ENCODE data around the gene TRIM63. TPM values are rescaled to one million over a fixed set of nuclear protein-coding genes. Genes with fewer than 3 reads are reported as not detected.

TRIM63 gene
- total and polyA plus RNA-seq, 4 donors = 0.19 to 1.5 (median 0.30) TPM

GRCh38 chr1:26035203-26035958 lies 32.0 kb downstream of the TRIM63 start:
- H3K36me3 ChIP-seq (ENCODE audit: control insufficient read depth in 1 of 2, insufficient read depth in 2 of 2, low read length in 1 of 2) = no peaks in the 10 kb centered on the region
- no peaks in the 10 kb centered on the region for H3K4me1 ChIP-seq (ENCODE audit: control insufficient read depth in 1 of 2, insufficient read depth in 2 of 2, low read length in 2 of 2)
- H3K27me3 ChIP-seq (ENCODE audit: control insufficient read depth in 1 of 2, insufficient read depth in 2 of 2, low read length in 1 of 2) = no peaks in the 10 kb centered on the region
- peak overlapping the region in 1 of 2 donors; percentile 23 for H3K27ac ChIP-seq (ENCODE audit: low read depth in 1 of 2, low read length in 2 of 2)
- ATAC-seq (ENCODE audit: low FRiP score) (peak; percentile 96), DNase-seq (peak; percentile 97 to 98)
- intact Hi-C loops (cut with DNase I) = loop anchor here (5.0 kb wide), 3 partner anchors 67 to 127 kb away; no protein-coding TSS in a partner anchor
- H3K9me3 ChIP-seq (ENCODE audit: control insufficient read depth, low read length) = no peaks in the 10 kb centered on the region
- H3K4me3 ChIP-seq (ENCODE audit: low read length in 2 of 2) = peak overlapping the region; percentile 38 to 71
- WGBS, 2 donors = 0% methylated on average over 59 to 60 of the region's 60 CpGs

- H3K9me3 ChIP-seq (ENCODE audit: control insufficient read depth, low read length) = no peaks in the 10 kb centered on the region
- H3K4me1 ChIP-seq (ENCODE audit: control insufficient read depth in 1 of 2, insufficient read depth in 2 of 2, low read length in 2 of 2) = no peaks in the 10 kb centered on the region
- 13 to 14% methylated on average over 15 of the region's 15 CpGs for WGBS, 2 donors
- no peaks in the 10 kb centered on the region for H3K36me3 ChIP-seq (ENCODE audit: control insufficient read depth in 1 of 2, insufficient read depth in 2 of 2, low read length in 1 of 2)
- ATAC-seq (ENCODE audit: low FRiP score) (no peak), DNase-seq (no peak)
- peak overlapping the region; percentile 2 to 71 for H3K4me3 ChIP-seq (ENCODE audit: low read length in 2 of 2)
- intact Hi-C loops (cut with DNase I) = loop anchor here (5.0 kb wide), 3 partner anchors 68 to 128 kb away; no protein-coding TSS in a partner anchor
- no peak overlapping the region for H3K27ac ChIP-seq (ENCODE audit: low read depth in 1 of 2, low read length in 2 of 2)
- no peaks in the 10 kb centered on the region for H3K27me3 ChIP-seq (ENCODE audit: control insufficient read depth in 1 of 2, insufficient read depth in 2 of 2, low read length in 1 of 2)
These were observed 32.8 kb downstream of the TRIM63 start for GRCh38 chr1:26034504-26035202.

GRCh38 chr1:26032656-26033357 lies 34.6 kb downstream of the TRIM63 start:
- Histone ChIP-seq H3K27ac (ENCODE audit: low read depth in 1 of 2, low read length in 2 of 2) (no peak overlapping the region), H3K27me3 (ENCODE audit: control insufficient read depth in 1 of 2, insufficient read depth in 2 of 2, low read length in 1 of 2) (no peaks in the 10 kb centered on the region), H3K4me1 (ENCODE audit: control insufficient read depth in 1 of 2, insufficient read depth in 2 of 2, low read length in 2 of 2) (no peaks in the 10 kb centered on the region), H3K9me3 (ENCODE audit: control insufficient read depth, low read length) (no peaks in the 10 kb centered on the region), H3K36me3 (ENCODE audit: control insufficient read depth in 1 of 2, insufficient read depth in 2 of 2, low read length in 1 of 2) (no peaks in the 10 kb centered on the region), H3K4me3 (ENCODE audit: low read length in 2 of 2) (no peak overlapping the region)
- 90 to 91% methylated on average over 12 of the region's 12 CpGs for WGBS, 2 donors
- ATAC-seq (ENCODE audit: low FRiP score) = no peak
- intact Hi-C loops (cut with DNase I) = no loop called here
- DNase-seq = no peak

GRCh38 chr1:26031611-26032220 lies 35.7 kb downstream of the TRIM63 start:
- intact Hi-C loops (cut with DNase I) = no loop called here
- Histone ChIP-seq H3K27me3 (ENCODE audit: control insufficient read depth in 1 of 2, insufficient read depth in 2 of 2, low read length in 1 of 2) (no peaks in the 10 kb centered on the region), H3K36me3 (ENCODE audit: control insufficient read depth in 1 of 2, insufficient read depth in 2 of 2, low read length in 1 of 2) (no peaks in the 10 kb centered on the region), H3K4me3 (ENCODE audit: low read length in 2 of 2) (no peak overlapping the region), H3K4me1 (ENCODE audit: control insufficient read depth in 1 of 2, insufficient read depth in 2 of 2, low read length in 2 of 2) (no peaks in the 10 kb centered on the region), H3K27ac (ENCODE audit: low read depth in 1 of 2, low read length in 2 of 2) (no peak overlapping the region), H3K9me3 (ENCODE audit: control insufficient read depth, low read length) (no peaks in the 10 kb centered on the region)
- 77 to 81% methylated on average over 3 of the region's 3 CpGs for WGBS, 2 donors
- ATAC-seq (ENCODE audit: low FRiP score) (no peak), DNase-seq (no peak)

GRCh38 chr1:26031196-26031595 lies 36.2 kb downstream of the TRIM63 start:
- 91 to 93% methylated on average over 4 of the region's 4 CpGs for WGBS, 2 donors

GRCh38 chr1:26029864-26030481 lies 37.5 kb downstream of the TRIM63 start:
- no peaks in the 10 kb centered on the region for H3K4me1 ChIP-seq (ENCODE audit: control insufficient read depth in 1 of 2, insufficient read depth in 2 of 2, low read length in 2 of 2)
- H3K4me3 ChIP-seq (ENCODE audit: low read length in 2 of 2) = no peak overlapping the region
- H3K9me3 ChIP-seq (ENCODE audit: control insufficient read depth, low read length) = no peaks in the 10 kb centered on the region
- no peaks in the 10 kb centered on the region for H3K36me3 ChIP-seq (ENCODE audit: control insufficient read depth in 1 of 2, insufficient read depth in 2 of 2, low read length in 1 of 2)
- WGBS, 2 donors = 94 to 95% methylated on average over 7 of the region's 7 CpGs
- intact Hi-C loops (cut with DNase I) = no loop called here
- H3K27me3 ChIP-seq (ENCODE audit: control insufficient read depth in 1 of 2, insufficient read depth in 2 of 2, low read length in 1 of 2) = no peaks in the 10 kb centered on the region
- H3K27ac ChIP-seq (ENCODE audit: low read depth in 1 of 2, low read length in 2 of 2) = no peak overlapping the region
- DNase-seq (no peak), ATAC-seq (ENCODE audit: low FRiP score) (no peak)

More at GRCh38 chr1:26031196-26031595, 36.2 kb downstream of the TRIM63 start:
- H3K27ac ChIP-seq (ENCODE audit: low read depth in 1 of 2, low read length in 2 of 2) = no peak overlapping the region
- H3K9me3 ChIP-seq (ENCODE audit: control insufficient read depth, low read length) = no peaks in the 10 kb centered on the region
- intact Hi-C loops (cut with DNase I) = no loop called here
- no peak overlapping the region for H3K4me3 ChIP-seq (ENCODE audit: low read length in 2 of 2)
- H3K4me1 ChIP-seq (ENCODE audit: control insufficient read depth in 1 of 2, insufficient read depth in 2 of 2, low read length in 2 of 2) = no peaks in the 10 kb centered on the region
- ATAC-seq (ENCODE audit: low FRiP score) (no peak), DNase-seq (no peak)
- no peaks in the 10 kb centered on the region for H3K27me3 ChIP-seq (ENCODE audit: control insufficient read depth in 1 of 2, insufficient read depth in 2 of 2, low read length in 1 of 2)
- H3K36me3 ChIP-seq (ENCODE audit: control insufficient read depth in 1 of 2, insufficient read depth in 2 of 2, low read length in 1 of 2) = no peaks in the 10 kb centered on the region

- DNase-seq (no peak), ATAC-seq (ENCODE audit: low FRiP score) (no peak)
- intact Hi-C loops (cut with DNase I) = no loop called here
These were observed 38.2 kb downstream of the TRIM63 start for GRCh38 chr1:26029054-26029863.

More at GRCh38 chr1:26029054-26029863, 38.2 kb downstream of the TRIM63 start:
- WGBS, 2 donors = 86 to 87% methylated on average over 14 to 15 of the region's 15 CpGs
- Histone ChIP-seq H3K27me3 (ENCODE audit: control insufficient read depth in 1 of 2, insufficient read depth in 2 of 2, low read length in 1 of 2) (no peaks in the 10 kb centered on the region), H3K4me3 (ENCODE audit: low read length in 2 of 2) (no peak overlapping the region), H3K4me1 (ENCODE audit: control insufficient read depth in 1 of 2, insufficient read depth in 2 of 2, low read length in 2 of 2) (no peaks in the 10 kb centered on the region), H3K9me3 (ENCODE audit: control insufficient read depth, low read length) (no peaks in the 10 kb centered on the region), H3K27ac (ENCODE audit: low read depth in 1 of 2, low read length in 2 of 2) (no peak overlapping the region), H3K36me3 (ENCODE audit: control insufficient read depth in 1 of 2, insufficient read depth in 2 of 2, low read length in 1 of 2) (no peaks in the 10 kb centered on the region)

Data from aorta (tissue), 5 donors.